Measurements from ENCODE around the gene CEND1. TPM values are rescaled to one million over a fixed set of nuclear protein-coding genes. Genes with fewer than 3 reads are reported as not detected.

The CEND1 gene
- total RNA-seq, 4 donors from 2014 or later, result not detected

- DNase-seq (ENCODE audit: low spot score) (no peak), ATAC-seq (ENCODE audit: low FRiP score) (no peak)
- TF ChIP-seq CTCF (IDR thresholded peaks at IDR 0.05), result no peak
These were observed 19.0 kb downstream of the CEND1 start for GRCh38 chr11:770642-771616.

GRCh38 chr11:769887-770641, 19.8 kb downstream of the CEND1 start:
- no peak for ATAC-seq (ENCODE audit: low FRiP score)

GRCh38 chr11:767238-767637, 22.7 kb downstream of the CEND1 start:
- TF ChIP-seq CTCF (IDR thresholded peaks at IDR 0.05), result no peak
- ATAC-seq (ENCODE audit: low FRiP score), result no peak

More at GRCh38 chr11:769887-770641, 19.8 kb downstream of the CEND1 start:
- no peak for DNase-seq (ENCODE audit: low spot score)
- no peak for TF ChIP-seq CTCF (IDR thresholded peaks at IDR 0.05)

GRCh38 chr11:766936-767210, 23.0 kb downstream of the CEND1 start:
- no peak for TF ChIP-seq CTCF (IDR thresholded peaks at IDR 0.05)
- DNase-seq (ENCODE audit: low spot score), result no peak
- no peak for ATAC-seq (ENCODE audit: low FRiP score)

More at GRCh38 chr11:767238-767637, 22.7 kb downstream of the CEND1 start:
- no peak for DNase-seq (ENCODE audit: low spot score)

- DNase-seq (ENCODE audit: low spot score), result no peak
- no peak for TF ChIP-seq CTCF (IDR thresholded peaks at IDR 0.05)
- no peak for ATAC-seq (ENCODE audit: low FRiP score)
These were observed 23.6 kb downstream of the CEND1 start for GRCh38 chr11:766106-766935.

GRCh38 chr11:765802-766091, 24.1 kb downstream of the CEND1 start:
- TF ChIP-seq CTCF (IDR thresholded peaks at IDR 0.05), result no peak
- no peak for DNase-seq (ENCODE audit: low spot score)
- no peak for ATAC-seq (ENCODE audit: low FRiP score)

All from omental fat pad (tissue), 4 donors.